ENCODE data around the gene PRPF6.

GRCh38 chr20:64077541-64077875, 96.6 kb downstream of the PRPF6 start:
- no peak for TF ChIP-seq POLR2A (IDR thresholded peaks at IDR 0.05)
- TF ChIP-seq CTCF (IDR thresholded peaks at IDR 0.05) = no peak
